Neural cell (in vitro differentiated cells): ENCODE results near the gene MAML3. TPM values are rescaled to one million over a fixed set of nuclear protein-coding genes. Genes with fewer than 3 reads are reported as not detected.

Source experiments
- H2AFZ ChIP-seq: fragments of 200-600, 300-800 bp; sonication (generic), shearing (Covaris generic); 2 replicates; pipeline ENCODE4 v1.6.0; 2014; ENCODE audit warnings: low read depth, mild to moderate bottlenecking, antibody characterized with exemption, low read length, moderate library complexity
- H3F3A ChIP-seq: fragments of 200-600 bp; shearing (Covaris generic); 2 replicates; pipeline ENCODE4 v1.6.1; 2016; ENCODE audit warnings: mild to moderate bottlenecking, moderate library complexity, mixed read lengths, antibody characterized with exemption, low read length; ENCODE audit not compliant: insufficient read depth, poor library complexity, severe bottlenecking
- H3K27ac ChIP-seq: fragments of 200-600, 300-800 bp; sonication (generic), shearing (Covaris generic); 2 replicates; pipeline ENCODE4 v1.5.1; 2014; ENCODE audit warnings: mild to moderate bottlenecking, low read length, moderate library complexity
- H3K27me3 ChIP-seq: fragments of 300-800, 200-600 bp; sonication (generic), shearing (Covaris generic); 2 replicates; pipeline ENCODE4 v1.6.0; 2014; ENCODE audit warnings: mild to moderate bottlenecking, low read depth, low read length, moderate library complexity; ENCODE audit not compliant: insufficient read depth
- H3K36me3 ChIP-seq: fragments of 300-800, 200-600 bp; sonication (generic), shearing (Covaris generic); 2 replicates; pipeline ENCODE4 v1.5.1; 2014; ENCODE audit warnings: mild to moderate bottlenecking, antibody characterized with exemption, low read length, moderate library complexity; ENCODE audit not compliant: insufficient read depth
- H3K4me2 ChIP-seq: fragments of 300-800, 200-600 bp; sonication (generic), shearing (Covaris generic); 2 replicates; pipeline ENCODE4 v1.6.0; 2014; ENCODE audit warnings: mild to moderate bottlenecking, low read length
- H3K4me3 ChIP-seq: fragments of 300-800, 200-600 bp; sonication (generic), shearing (Covaris generic); 2 replicates; pipeline ENCODE4 v1.5.1; 2014; ENCODE audit warnings: mild to moderate bottlenecking, low read length, moderate library complexity
- H3K79me2 ChIP-seq: fragments of 200-600 bp; shearing (Covaris generic); replicated peaks from 2 replicates; pipeline ENCODE4 v1.6.0; 2014; ENCODE audit warnings: mild to moderate bottlenecking, low read length, moderate library complexity; ENCODE audit not compliant: insufficient read depth
- H3K9ac ChIP-seq: fragments of 300-800, 200-600 bp; sonication (generic), shearing (Covaris generic); 2 replicates; pipeline ENCODE4 v1.6.1; 2016; ENCODE audit warnings: mild to moderate bottlenecking, low read length, mixed read lengths
- H3K9me2 ChIP-seq: fragments of 200-600 bp; shearing (Covaris generic); 2 replicates; pipeline ENCODE4 v1.6.1; 2016; ENCODE audit warnings: mild to moderate bottlenecking, low read length, mixed read lengths; ENCODE audit not compliant: insufficient read depth
- H3K9me3 ChIP-seq: fragments of 200-600, 300-800 bp; sonication (generic), shearing (Covaris generic); 2 replicates; pipeline ENCODE4 v1.6.1; 2016; ENCODE audit warnings: mild to moderate bottlenecking, mixed run types, low read length, moderate library complexity, mixed read lengths
- H4K20me1 ChIP-seq: fragments of 200-600 bp; shearing (Covaris generic); 2 replicates; pipeline ENCODE4 v1.6.1; 2016; ENCODE audit warnings: mild to moderate bottlenecking, mixed run types; ENCODE audit not compliant: insufficient read depth
- EP300 ChIP-seq: fragments of 450-650 bp; conservative IDR thresholded peaks from 2 replicates; pipeline ENCODE4 v1.6.1; 2014; ENCODE audit warnings: antibody characterized with exemption, mild to moderate bottlenecking, moderate library complexity; ENCODE audit not compliant: poor library complexity, severe bottlenecking
- EZH2 ChIP-seq: fragments of 200-600, 300-800 bp; shearing (Covaris generic), sonication (generic); IDR thresholded peaks from 2 replicates; pipeline ENCODE4 v1.6.1; 2014; ENCODE audit warnings: antibody characterized with exemption, low read length, borderline replicate concordance, mild to moderate bottlenecking; ENCODE audit not compliant: insufficient read depth, poor library complexity, severe bottlenecking
- MXI1 ChIP-seq: fragments of 450-650 bp; conservative IDR thresholded peaks from 2 replicates; pipeline ENCODE4 v1.6.1; 2014; ENCODE audit warnings: antibody characterized with exemption, mild to moderate bottlenecking; ENCODE audit not compliant: poor library complexity, severe bottlenecking
- POLR2AphosphoS5 ChIP-seq: IDR thresholded peaks from 2 replicates; pipeline ENCODE4 v1.6.1; 2012
- RAD21 ChIP-seq: fragments of 450-650 bp; conservative IDR thresholded peaks from 2 replicates; pipeline ENCODE4 v1.6.1; 2014; ENCODE audit warnings: antibody characterized with exemption, mild to moderate bottlenecking, moderate library complexity
- SMC3 ChIP-seq: fragments of 450-650 bp; conservative IDR thresholded peaks from 2 replicates; pipeline ENCODE4 v1.6.1; 2014; ENCODE audit warnings: antibody characterized with exemption, mild to moderate bottlenecking, moderate library complexity; ENCODE audit not compliant: poor library complexity
- TAF1 ChIP-seq: IDR thresholded peaks from 2 replicates; pipeline ENCODE4 v1.6.1; 2012; ENCODE audit warnings: low read depth
- polyA plus RNA-seq: library from polyadenylated mRNA; depleted of rRNA; stranded (reverse); fragments of >200 nt; gene quantifications from 2 replicates; pipeline ENCODE4 v1.2.3, GENCODE V29; 2014
- TF ChIP-seq, protein P1 (sequence below): fragments of 450-650 bp; IDR thresholded peaks from 2 replicates; pipeline ENCODE4 v1.5.1; 2014; ENCODE audit warnings: antibody characterized with exemption, mild to moderate bottlenecking, moderate library complexity; ENCODE audit not compliant: poor library complexity, severe bottlenecking
- TF ChIP-seq, protein P2 (sequence below): IDR thresholded peaks from 2 replicates; pipeline ENCODE4 v1.6.1; 2012; ENCODE audit warnings: borderline replicate concordance

Gene MAML3
- polyA plus RNA-seq, 1 donor from 2014 or later = 10.2 TPM

DNA sequence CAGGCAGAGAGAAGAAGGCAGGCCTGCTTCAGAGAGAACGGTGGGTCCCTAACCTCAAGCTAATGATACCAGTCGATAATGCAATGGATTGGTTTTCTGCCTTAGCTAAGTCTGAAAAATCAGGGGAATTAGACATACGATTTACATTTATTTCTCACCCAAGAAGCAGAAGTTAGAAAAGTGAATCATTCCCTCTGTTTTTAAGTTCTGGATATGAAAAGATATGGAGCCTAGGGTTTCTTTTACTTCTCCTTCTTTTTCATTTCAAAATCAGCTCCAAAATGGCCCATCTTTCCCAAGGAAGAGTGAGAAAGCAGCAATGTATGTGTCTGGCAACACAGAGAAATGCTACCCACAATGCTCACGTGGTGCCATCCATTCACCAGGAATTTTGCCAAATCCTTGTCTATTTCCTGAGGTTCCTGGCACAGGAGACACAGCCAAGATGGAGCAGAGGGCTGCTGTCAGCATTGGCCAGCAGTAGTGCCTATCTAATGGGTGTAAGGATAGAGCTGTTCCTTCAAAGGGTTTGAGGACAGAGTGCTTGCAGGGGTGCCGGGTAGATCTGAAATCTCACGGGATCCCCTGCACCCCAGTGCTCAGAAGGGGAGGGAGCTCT lies 231.5 kb downstream of the MAML3 start:
- no peaks in the 10 kb centered on the region for H3K9me3 ChIP-seq
- H3F3A ChIP-seq = no peaks in the 10 kb centered on the region
- H3K79me2 ChIP-seq = peaks cover 4% of the 10 kb centered on the region
- no peaks in the 10 kb centered on the region for H3K36me3 ChIP-seq
- H3K27ac ChIP-seq = peak overlapping the region; percentile 66
- H3K9me2 ChIP-seq = no peaks in the 10 kb centered on the region
- no peak overlapping the region for H3K4me2 ChIP-seq
- H2AFZ ChIP-seq = no peak overlapping the region
- no peaks in the 10 kb centered on the region for H3K27me3 ChIP-seq
- H3K4me3 ChIP-seq = peak overlapping the region; percentile 42
- H4K20me1 ChIP-seq = no peaks in the 10 kb centered on the region
- H3K9ac ChIP-seq = peak overlapping the region; percentile 52
- TF ChIP-seq EZH2 (no peak), RAD21 (no peak), TAF1 (no peak), SMC3 (no peak), EP300 (no peak), POLR2AphosphoS5 (no peak), MXI1 (no peak)
- TF ChIP-seq, protein P1, sequence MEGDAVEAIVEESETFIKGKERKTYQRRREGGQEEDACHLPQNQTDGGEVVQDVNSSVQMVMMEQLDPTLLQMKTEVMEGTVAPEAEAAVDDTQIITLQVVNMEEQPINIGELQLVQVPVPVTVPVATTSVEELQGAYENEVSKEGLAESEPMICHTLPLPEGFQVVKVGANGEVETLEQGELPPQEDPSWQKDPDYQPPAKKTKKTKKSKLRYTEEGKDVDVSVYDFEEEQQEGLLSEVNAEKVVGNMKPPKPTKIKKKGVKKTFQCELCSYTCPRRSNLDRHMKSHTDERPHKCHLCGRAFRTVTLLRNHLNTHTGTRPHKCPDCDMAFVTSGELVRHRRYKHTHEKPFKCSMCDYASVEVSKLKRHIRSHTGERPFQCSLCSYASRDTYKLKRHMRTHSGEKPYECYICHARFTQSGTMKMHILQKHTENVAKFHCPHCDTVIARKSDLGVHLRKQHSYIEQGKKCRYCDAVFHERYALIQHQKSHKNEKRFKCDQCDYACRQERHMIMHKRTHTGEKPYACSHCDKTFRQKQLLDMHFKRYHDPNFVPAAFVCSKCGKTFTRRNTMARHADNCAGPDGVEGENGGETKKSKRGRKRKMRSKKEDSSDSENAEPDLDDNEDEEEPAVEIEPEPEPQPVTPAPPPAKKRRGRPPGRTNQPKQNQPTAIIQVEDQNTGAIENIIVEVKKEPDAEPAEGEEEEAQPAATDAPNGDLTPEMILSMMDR = no peak
- TF ChIP-seq, protein P2, sequence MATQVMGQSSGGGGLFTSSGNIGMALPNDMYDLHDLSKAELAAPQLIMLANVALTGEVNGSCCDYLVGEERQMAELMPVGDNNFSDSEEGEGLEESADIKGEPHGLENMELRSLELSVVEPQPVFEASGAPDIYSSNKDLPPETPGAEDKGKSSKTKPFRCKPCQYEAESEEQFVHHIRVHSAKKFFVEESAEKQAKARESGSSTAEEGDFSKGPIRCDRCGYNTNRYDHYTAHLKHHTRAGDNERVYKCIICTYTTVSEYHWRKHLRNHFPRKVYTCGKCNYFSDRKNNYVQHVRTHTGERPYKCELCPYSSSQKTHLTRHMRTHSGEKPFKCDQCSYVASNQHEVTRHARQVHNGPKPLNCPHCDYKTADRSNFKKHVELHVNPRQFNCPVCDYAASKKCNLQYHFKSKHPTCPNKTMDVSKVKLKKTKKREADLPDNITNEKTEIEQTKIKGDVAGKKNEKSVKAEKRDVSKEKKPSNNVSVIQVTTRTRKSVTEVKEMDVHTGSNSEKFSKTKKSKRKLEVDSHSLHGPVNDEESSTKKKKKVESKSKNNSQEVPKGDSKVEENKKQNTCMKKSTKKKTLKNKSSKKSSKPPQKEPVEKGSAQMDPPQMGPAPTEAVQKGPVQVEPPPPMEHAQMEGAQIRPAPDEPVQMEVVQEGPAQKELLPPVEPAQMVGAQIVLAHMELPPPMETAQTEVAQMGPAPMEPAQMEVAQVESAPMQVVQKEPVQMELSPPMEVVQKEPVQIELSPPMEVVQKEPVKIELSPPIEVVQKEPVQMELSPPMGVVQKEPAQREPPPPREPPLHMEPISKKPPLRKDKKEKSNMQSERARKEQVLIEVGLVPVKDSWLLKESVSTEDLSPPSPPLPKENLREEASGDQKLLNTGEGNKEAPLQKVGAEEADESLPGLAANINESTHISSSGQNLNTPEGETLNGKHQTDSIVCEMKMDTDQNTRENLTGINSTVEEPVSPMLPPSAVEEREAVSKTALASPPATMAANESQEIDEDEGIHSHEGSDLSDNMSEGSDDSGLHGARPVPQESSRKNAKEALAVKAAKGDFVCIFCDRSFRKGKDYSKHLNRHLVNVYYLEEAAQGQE = no peak

DNA sequence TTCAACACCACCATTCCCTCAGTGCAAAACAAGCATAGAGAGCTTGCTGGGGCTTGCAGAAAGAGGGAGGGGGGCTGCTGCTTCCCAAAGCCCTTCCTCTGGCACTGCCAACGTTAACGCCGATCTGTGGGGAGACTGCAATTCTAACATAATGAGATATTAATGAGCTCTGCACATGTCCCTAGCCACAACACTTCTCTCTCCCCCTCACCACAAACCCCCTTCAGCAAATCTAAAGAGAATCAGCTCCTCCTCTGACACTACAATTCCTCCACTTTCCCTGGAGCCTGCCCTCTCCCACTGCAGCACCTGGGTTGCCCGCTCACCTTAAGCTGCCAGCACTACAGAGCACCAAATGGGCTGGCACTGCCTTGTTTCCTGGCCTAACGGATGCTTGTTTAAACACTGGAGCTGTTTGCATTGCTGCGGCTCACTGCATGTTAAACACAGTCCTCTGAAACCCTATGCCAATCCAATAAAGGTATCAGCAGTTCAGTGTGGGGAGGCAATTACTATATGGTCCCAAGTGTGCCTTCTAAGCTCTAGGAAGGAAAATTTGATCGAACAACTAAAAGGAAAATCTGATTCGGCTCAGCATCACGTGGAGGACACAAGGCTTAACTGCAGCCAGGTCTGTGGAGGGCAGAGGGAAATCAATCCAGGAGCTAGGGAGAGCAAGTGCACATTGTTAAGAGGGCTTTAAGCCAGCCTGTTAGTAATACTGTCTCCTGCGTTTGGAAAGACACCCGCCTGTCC lies 232.4 kb downstream of the MAML3 start:
- Histone ChIP-seq H4K20me1 (no peaks in the 10 kb centered on the region), H3K27me3 (no peaks in the 10 kb centered on the region), H3K9ac (peak overlapping the region; percentile 52), H3K79me2 (peaks cover 4% of the 10 kb centered on the region), H3K9me2 (no peaks in the 10 kb centered on the region), H2AFZ (peak overlapping the region; percentile 14), H3K9me3 (no peaks in the 10 kb centered on the region), H3K36me3 (no peaks in the 10 kb centered on the region), H3K4me2 (peak overlapping the region; percentile 27), H3F3A (no peaks in the 10 kb centered on the region), H3K4me3 (peak overlapping the region; percentile 42), H3K27ac (peak overlapping the region; percentile 66)
- TF ChIP-seq POLR2AphosphoS5 (no peak), SMC3 (no peak), MXI1 (no peak), TAF1 (no peak), EP300 (no peak), RAD21 (no peak), EZH2 (no peak)
- TF ChIP-seq, protein P1 = no peak
- TF ChIP-seq, protein P2 = no peak
